ENCODE results near the gene IQCM.
"Not testable (repeated sequence)": the region's sequence is repeated elsewhere in the genome, so short reads cannot be mapped to it uniquely, and the experiment has no call there.

DNA sequence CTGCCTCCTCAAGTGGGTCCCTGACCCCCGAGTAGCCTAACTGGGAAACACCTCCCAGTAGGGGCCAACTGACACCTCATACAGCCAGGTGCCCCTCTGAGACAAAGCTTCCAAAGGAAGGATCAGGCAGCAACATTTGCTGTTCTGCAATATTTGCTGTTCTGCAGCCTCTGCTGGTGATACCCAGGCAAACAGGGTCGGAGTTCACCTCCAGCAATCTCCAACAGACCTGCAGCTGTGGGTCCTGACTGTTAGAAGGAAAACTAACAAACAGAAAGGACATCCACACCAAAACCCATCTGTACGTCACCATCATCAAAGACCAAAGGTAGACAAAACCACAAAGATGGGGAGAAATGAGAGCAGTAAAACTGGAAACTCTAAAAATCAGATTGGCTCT, 347.0 kb downstream of the IQCM start:
- TF ChIP-seq REST (IDR thresholded peaks at IDR 0.05; ENCODE audit: low read depth, low read length); BCL3 (IDR thresholded peaks at IDR 0.05; ENCODE audit: borderline replicate concordance, insufficient read depth, low read depth, low read length, poor library complexity, severe bottlenecking); MXI1 (IDR thresholded peaks at IDR 0.05; ENCODE audit: low read depth, low read length); YY1 (IDR thresholded peaks at IDR 0.05; ENCODE audit: low read depth, low read length); ZSCAN29 (IDR thresholded peaks at IDR 0.05); TAF1 (IDR thresholded peaks at IDR 0.05; ENCODE audit: borderline replicate concordance, low read depth, low read length); POLR2AphosphoS5 (IDR thresholded peaks at IDR 0.05; ENCODE audit: low read length); DPF2 (IDR thresholded peaks at IDR 0.05); POLR2A (IDR thresholded peaks at IDR 0.05; ENCODE audit: low read depth, low read length): not testable (repeated sequence)
- TF ChIP-seq, protein P1, sequence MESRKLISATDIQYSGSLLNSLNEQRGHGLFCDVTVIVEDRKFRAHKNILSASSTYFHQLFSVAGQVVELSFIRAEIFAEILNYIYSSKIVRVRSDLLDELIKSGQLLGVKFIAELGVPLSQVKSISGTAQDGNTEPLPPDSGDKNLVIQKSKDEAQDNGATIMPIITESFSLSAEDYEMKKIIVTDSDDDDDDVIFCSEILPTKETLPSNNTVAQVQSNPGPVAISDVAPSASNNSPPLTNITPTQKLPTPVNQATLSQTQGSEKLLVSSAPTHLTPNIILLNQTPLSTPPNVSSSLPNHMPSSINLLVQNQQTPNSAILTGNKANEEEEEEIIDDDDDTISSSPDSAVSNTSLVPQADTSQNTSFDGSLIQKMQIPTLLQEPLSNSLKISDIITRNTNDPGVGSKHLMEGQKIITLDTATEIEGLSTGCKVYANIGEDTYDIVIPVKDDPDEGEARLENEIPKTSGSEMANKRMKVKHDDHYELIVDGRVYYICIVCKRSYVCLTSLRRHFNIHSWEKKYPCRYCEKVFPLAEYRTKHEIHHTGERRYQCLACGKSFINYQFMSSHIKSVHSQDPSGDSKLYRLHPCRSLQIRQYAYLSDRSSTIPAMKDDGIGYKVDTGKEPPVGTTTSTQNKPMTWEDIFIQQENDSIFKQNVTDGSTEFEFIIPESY (IDR thresholded peaks at IDR 0.05), result not testable (repeated sequence)
- TF ChIP-seq, protein P2, sequence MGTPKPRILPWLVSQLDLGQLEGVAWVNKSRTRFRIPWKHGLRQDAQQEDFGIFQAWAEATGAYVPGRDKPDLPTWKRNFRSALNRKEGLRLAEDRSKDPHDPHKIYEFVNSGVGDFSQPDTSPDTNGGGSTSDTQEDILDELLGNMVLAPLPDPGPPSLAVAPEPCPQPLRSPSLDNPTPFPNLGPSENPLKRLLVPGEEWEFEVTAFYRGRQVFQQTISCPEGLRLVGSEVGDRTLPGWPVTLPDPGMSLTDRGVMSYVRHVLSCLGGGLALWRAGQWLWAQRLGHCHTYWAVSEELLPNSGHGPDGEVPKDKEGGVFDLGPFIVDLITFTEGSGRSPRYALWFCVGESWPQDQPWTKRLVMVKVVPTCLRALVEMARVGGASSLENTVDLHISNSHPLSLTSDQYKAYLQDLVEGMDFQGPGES (IDR thresholded peaks at IDR 0.05), result not testable (repeated sequence)
